ENCODE data around the gene PLPPR3. TPM values are rescaled to one million over a fixed set of nuclear protein-coding genes. Genes with fewer than 3 reads are reported as not detected.

The PLPPR3 gene
- total and polyA plus RNA-seq, 9 of the 15 experiments (the other 6 are each of a cell fraction or from before 2014, with no cell fraction given), result 0.01 to 48.2 (median 8.6) TPM

GRCh38 chr19:853014-853585, 31.3 kb upstream of the PLPPR3 start:
- TF ChIP-seq ZNF695 (CRISPR knock-in tag; IDR thresholded peaks at IDR 0.05) (no peak), ZNF589 (CRISPR knock-in tag; IDR thresholded peaks at IDR 0.05; ENCODE audit: low read depth) (no peak), FOXP4 (CRISPR knock-in tag; IDR thresholded peaks at IDR 0.05; ENCODE audit: borderline replicate concordance) (no peak), HOXB6 (CRISPR knock-in tag; IDR thresholded peaks at IDR 0.05; ENCODE audit: borderline replicate concordance) (no peak), PTTG1 (tag; IDR thresholded peaks at IDR 0.05; ENCODE audit: low read depth) (no peak), BCLAF1 (IDR thresholded peaks at IDR 0.05; ENCODE audit: borderline replicate concordance in 1 of 2, control insufficient read depth in 1 of 2, low read depth in 2 of 2, low read length in 1 of 2) (no peak), ZHX1 (conservative IDR thresholded peaks at IDR 0.05; ENCODE audit: low read length) (no peak), ZNF431 (CRISPR knock-in tag; IDR thresholded peaks at IDR 0.05) (no peak), ZFP36 (IDR thresholded peaks at IDR 0.05; ENCODE audit: low read depth, low read length, partially characterized antibody) (no peak)
- H3K27ac ChIP-seq (ENCODE audit: extremely low read depth, low read depth, low read length), result no peak overlapping the region
- H3K4me2 ChIP-seq (ENCODE audit: insufficient read depth, low read length), result no peak overlapping the region
- no peak overlapping the region for H2AFZ ChIP-seq (ENCODE audit: low read depth, low read length)
- in situ Hi-C loops (cut with MboI) (no loop called here), intact Hi-C loops (cut with micrococcal nuclease) (no loop called here)
- H3K27me3 ChIP-seq (ENCODE audit: control insufficient read depth in 2 of 2, insufficient read depth in 2 of 2, low read length in 2 of 2), result no peaks in the 10 kb centered on the region
- no peak overlapping the region for H3K9ac ChIP-seq (ENCODE audit: insufficient read depth in 1 of 2, low read depth in 2 of 2, low read length in 2 of 2)
- DNase-seq (ENCODE audit: extremely low read depth in 1 of 4, low spot score in 3 of 4) (no peak), ATAC-seq (no peak), FAIRE-seq (no peak)
- H3K4me1 ChIP-seq (replicated peaks in 1 of 2; ENCODE audit: control insufficient read depth in 2 of 2, insufficient read depth in 2 of 2, low read length in 2 of 2), result peaks cover 5 to 47% of the 10 kb centered on the region in 2 experiments; a peak in 3 of 5 replicates
- no peaks in the 10 kb centered on the region for H3K79me2 ChIP-seq (ENCODE audit: control insufficient read depth, insufficient read depth, low read length)
- POLR2A ChIA-PET, result no interaction called here
- no peaks in the 10 kb centered on the region for H3K9me1 ChIP-seq (ENCODE audit: control insufficient read depth, insufficient read depth, low read length)
- no peaks in the 10 kb centered on the region for H3K36me3 ChIP-seq (ENCODE audit: control insufficient read depth, insufficient read depth, low read length)
- no peaks in the 10 kb centered on the region for H4K20me1 ChIP-seq (replicated peaks; ENCODE audit: control insufficient read depth, insufficient read depth, low read length)
- H3K9me3 ChIP-seq (replicated peaks; ENCODE audit: control insufficient read depth, insufficient read depth, low read depth, low read length), result no peaks in the 10 kb centered on the region
- whole genome bisulfite sequencing (ENCODE audit: insufficient coverage, low coverage, missing lambda C conversion rate), result 90% methylated on average over 12 of the region's 67 CpGs
- no peak overlapping the region for H3K4me3 ChIP-seq
- CTCF ChIA-PET (ENCODE audit: low intra/inter-chr PET ratio), result no interaction called here
- BruUV-seq (replicated peaks), result no TSS peak

Measured in K562 (cell line).